ENCODE measurements around the gene GFOD2. TPM values are rescaled to one million over a fixed set of nuclear protein-coding genes. Genes with fewer than 3 reads are reported as not detected.

Gene GFOD2
- total RNA-seq, 1 experiment from 2014 or later: 13.4 TPM

GRCh38 chr16:67659675-67660563 is 59.2 kb downstream of the GFOD2 start, which contains the start of gene ACD:
Gene ACD, minus strand, starts transcription at chr16:67660260. Its CDS starts 40 bp downstream, at chr16:67660220.
- H3K9me3 ChIP-seq: no peaks in the 10 kb centered on the region
- no peaks in the 10 kb centered on the region for H3K27me3 ChIP-seq (replicated peaks; ENCODE audit: control insufficient read depth, insufficient read depth, low read length)
- ChIA-PET POLR2A (interaction anchor here (0.5 to 2.0 kb wide), 14 partner anchors 9 to 433 kb away, joined by 3 to 19 read pairs (median 4); partner anchors contain the start of genes ATP6V0D1, CTCF, GFOD2 and RANBP10), CTCF (interaction anchor here (0.6 to 3.5 kb wide), 18 partner anchors 11 to 642 kb away, joined by 3 to 38 read pairs (median 5); partner anchors contain the start of genes ATP6V0D1, CARMIL2, GFOD2 and PSKH1)
- peak within 1 kb of the TSS; percentile 52 for H3K4me3 ChIP-seq (ENCODE audit: low read depth, low read length)
- H3K36me3 Mint-ChIP-seq (ENCODE audit: insufficient read depth, unreplicated experiment): peaks cover 42% of the 10 kb centered on the region
- H3K36me3 ChIP-seq (ENCODE audit: control insufficient read depth, insufficient read depth, low read length): no peaks in the 10 kb centered on the region
- no peaks in the 10 kb centered on the region for H3K4me1 Mint-ChIP-seq (ENCODE audit: low read depth, unreplicated experiment)
- H3K4me3 Mint-ChIP-seq (ENCODE audit: unreplicated experiment): peak within 1 kb of the TSS; percentile 96
- H3K4me1 ChIP-seq: peaks cover 12% of the 10 kb centered on the region
- intact Hi-C loops (cut with micrococcal nuclease; ENCODE audit: unreplicated experiment): loop anchor here (1.0 kb wide), 1 partner anchor 98 kb away; the partner anchor contains the start of gene CTCF
- DNase-seq: peak; percentile 92 to 96
- H3K27me3 Mint-ChIP-seq (ENCODE audit: insufficient read depth, unreplicated experiment): no peaks in the 10 kb centered on the region
- TF ChIP-seq, protein P1, sequence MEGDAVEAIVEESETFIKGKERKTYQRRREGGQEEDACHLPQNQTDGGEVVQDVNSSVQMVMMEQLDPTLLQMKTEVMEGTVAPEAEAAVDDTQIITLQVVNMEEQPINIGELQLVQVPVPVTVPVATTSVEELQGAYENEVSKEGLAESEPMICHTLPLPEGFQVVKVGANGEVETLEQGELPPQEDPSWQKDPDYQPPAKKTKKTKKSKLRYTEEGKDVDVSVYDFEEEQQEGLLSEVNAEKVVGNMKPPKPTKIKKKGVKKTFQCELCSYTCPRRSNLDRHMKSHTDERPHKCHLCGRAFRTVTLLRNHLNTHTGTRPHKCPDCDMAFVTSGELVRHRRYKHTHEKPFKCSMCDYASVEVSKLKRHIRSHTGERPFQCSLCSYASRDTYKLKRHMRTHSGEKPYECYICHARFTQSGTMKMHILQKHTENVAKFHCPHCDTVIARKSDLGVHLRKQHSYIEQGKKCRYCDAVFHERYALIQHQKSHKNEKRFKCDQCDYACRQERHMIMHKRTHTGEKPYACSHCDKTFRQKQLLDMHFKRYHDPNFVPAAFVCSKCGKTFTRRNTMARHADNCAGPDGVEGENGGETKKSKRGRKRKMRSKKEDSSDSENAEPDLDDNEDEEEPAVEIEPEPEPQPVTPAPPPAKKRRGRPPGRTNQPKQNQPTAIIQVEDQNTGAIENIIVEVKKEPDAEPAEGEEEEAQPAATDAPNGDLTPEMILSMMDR (IDR thresholded peaks at IDR 0.05; ENCODE audit: insufficient read depth in 1 of 2, low read depth in 1 of 2, low read length in 1 of 2, severe bottlenecking in 1 of 2, unreplicated experiment in 1 of 2): no peak
- no peaks in the 10 kb centered on the region for H3K9me3 Mint-ChIP-seq (ENCODE audit: unreplicated experiment)
- H3K27ac Mint-ChIP-seq (ENCODE audit: unreplicated experiment): peak within 1 kb of the TSS; percentile 96
- BruUV-seq (replicated peaks): TSS peak; percentile 65

DNA sequence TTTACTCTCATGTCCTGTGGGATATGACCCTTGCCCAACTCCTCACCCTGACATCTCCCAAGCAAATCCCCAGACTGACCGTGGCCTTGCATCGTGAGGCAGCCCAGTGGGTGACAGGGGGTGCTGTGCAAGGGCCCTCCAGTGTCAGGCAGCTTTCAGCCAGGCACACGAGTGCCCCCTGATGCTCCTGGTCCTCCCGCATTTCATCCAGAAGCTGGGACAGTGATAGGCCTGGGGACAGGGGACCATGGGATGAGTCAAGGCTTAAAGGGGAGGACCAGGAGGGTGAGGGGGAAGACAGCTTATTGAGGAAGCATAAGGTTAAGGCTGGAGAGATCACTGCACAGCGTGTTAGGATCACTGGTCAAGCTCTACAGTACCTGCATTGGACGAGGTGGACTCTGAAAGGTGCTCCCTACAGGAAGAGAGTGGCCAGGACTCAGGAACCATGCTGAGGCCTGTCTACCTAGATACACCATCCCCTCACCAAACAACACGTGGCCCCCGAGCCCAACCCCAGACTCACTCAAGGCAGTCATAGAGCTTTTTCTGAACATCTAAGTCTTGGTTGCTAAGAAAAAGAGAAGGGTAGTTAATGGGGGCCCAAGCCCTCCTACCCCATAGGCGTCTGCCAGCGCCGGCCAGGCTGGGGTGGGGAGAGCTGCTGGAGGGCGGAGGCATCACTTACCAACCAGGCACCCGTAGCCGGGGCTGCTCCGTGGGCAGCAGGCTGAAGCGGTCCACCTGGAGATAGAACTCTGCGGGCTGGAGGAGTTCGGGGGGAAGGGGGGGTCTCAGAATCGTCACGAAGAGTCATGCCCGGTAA is 60.1 kb downstream of the GFOD2 start:
- TF ChIP-seq, protein P1 (IDR thresholded peaks at IDR 0.05; ENCODE audit: insufficient read depth in 1 of 2, low read depth in 1 of 2, low read length in 1 of 2, severe bottlenecking in 1 of 2, unreplicated experiment in 1 of 2): no peak
- BruUV-seq (replicated peaks): no TSS peak

More for the DNA sequence above, 60.1 kb downstream of the GFOD2 start:
- POLR2A ChIA-PET: interaction anchor here (0.5 kb wide), 1 partner anchor 97 kb away, joined by 12 read pairs; no protein-coding TSS in a partner anchor
- H3K27me3 ChIP-seq (replicated peaks; ENCODE audit: control insufficient read depth, insufficient read depth, low read length): no peaks in the 10 kb centered on the region
- H3K4me3 ChIP-seq (ENCODE audit: low read depth, low read length): peak overlapping the region; percentile 52
- H3K9me3 ChIP-seq: no peaks in the 10 kb centered on the region
- intact Hi-C loops (cut with micrococcal nuclease; ENCODE audit: unreplicated experiment): no loop called here
- Mint-ChIP-seq H3K27me3 (ENCODE audit: insufficient read depth, unreplicated experiment) (no peaks in the 10 kb centered on the region), H3K27ac (ENCODE audit: unreplicated experiment) (peak overlapping the region; percentile 96), H3K4me3 (ENCODE audit: unreplicated experiment) (peak overlapping the region; percentile 96), H3K36me3 (ENCODE audit: insufficient read depth, unreplicated experiment) (peaks cover 38% of the 10 kb centered on the region), H3K4me1 (ENCODE audit: low read depth, unreplicated experiment) (no peaks in the 10 kb centered on the region), H3K9me3 (ENCODE audit: unreplicated experiment) (no peaks in the 10 kb centered on the region)
- CTCF ChIA-PET: interaction anchor here (1.9 to 3.5 kb wide), 3 partner anchors 14 to 178 kb away, joined by 6 to 38 read pairs (median 10); partner anchors contain the start of genes ATP6V0D1 and CARMIL2
- DNase-seq: no peak
- peaks cover 12% of the 10 kb centered on the region for H3K4me1 ChIP-seq
- no peaks in the 10 kb centered on the region for H3K36me3 ChIP-seq (ENCODE audit: control insufficient read depth, insufficient read depth, low read length)
